WTC11 (cell line): ENCODE results near the gene NR1H3. TPM values are rescaled to one million over a fixed set of nuclear protein-coding genes. Genes with fewer than 3 reads are reported as not detected.

ENCODE experiments used
- ATAC-seq: fragments of 200-7000 bp; cut with Tn5 transposase; 2 replicates; pipeline ENCODE4 v1.10.0; 2021; ENCODE audit warnings: mild to moderate bottlenecking, moderate library complexity
- CTCF ChIA-PET: fragments of 300-600 bp; sonication (Branson Sonifier 250); formaldehyde crosslinking; loops from one replicate; lab custom pipeline; 2021; ENCODE audit warnings: antibody characterized with exemption; lab: Charles Lee
- POLR2A ChIA-PET: fragments of 350-600 bp; sonication (Branson Sonifier 250); formaldehyde crosslinking; loops from one replicate; lab custom pipeline; 2021; ENCODE audit warnings: antibody characterized with exemption; lab: Charles Lee
- DNase-seq: peaks from one replicate; pipeline ENCODE4 v3.0.0; 2021; ENCODE audit warnings: low spot score
- H3K27ac Mint-ChIP-seq: 2 replicates; pipeline ENCODE4 v1.8.0; 2021; ENCODE audit warnings: mixed read lengths
- H3K27me3 Mint-ChIP-seq: 2 replicates; pipeline ENCODE4 v1.8.0; 2021; ENCODE audit warnings: low read depth, mild to moderate bottlenecking, moderate library complexity, mixed read lengths
- H3K36me3 Mint-ChIP-seq: 2 replicates; pipeline ENCODE4 v1.8.0; 2021; ENCODE audit warnings: mixed read lengths
- H3K4me1 Mint-ChIP-seq: 2 replicates; pipeline ENCODE4 v1.8.0; 2022; ENCODE audit warnings: mixed read lengths
- H3K4me3 Mint-ChIP-seq: 2 replicates; pipeline ENCODE4 v1.8.0; 2021; ENCODE audit warnings: mild to moderate bottlenecking, moderate library complexity, mixed read lengths
- H3K9me3 Mint-ChIP-seq: 2 replicates; pipeline ENCODE4 v1.8.0; 2021; ENCODE audit warnings: mixed read lengths
- CBFB ChIP-seq: sonication (generic); formaldehyde crosslinking; IDR thresholded peaks from 2 replicates; pipeline ENCODE4 v1.8.1; 2022; ENCODE audit warnings: mild to moderate bottlenecking, low read depth, missing genetic modification reagents
- FOXJ3 ChIP-seq: sonication (generic); formaldehyde crosslinking; IDR thresholded peaks from 2 replicates; pipeline ENCODE4 v1.9.0; 2021; ENCODE audit warnings: missing genetic modification reagents, mild to moderate bottlenecking, borderline replicate concordance
- GTF2I ChIP-seq: fragments of 250-450 bp; sonication (Bioruptor Pico); conservative IDR thresholded peaks from 2 replicates; pipeline ENCODE4 v1.4.0; 2021; ENCODE audit warnings: mild to moderate bottlenecking
- IRF1 ChIP-seq: sonication (generic); formaldehyde crosslinking; IDR thresholded peaks from 2 replicates; pipeline ENCODE4 v1.8.0; 2023; ENCODE audit warnings: missing genetic modification reagents
- JAZF1 ChIP-seq: fragments of 250-450 bp; sonication (Bioruptor Pico); IDR thresholded peaks from 2 replicates; pipeline ENCODE4 v1.9.0; 2021; ENCODE audit warnings: moderate library complexity, mild to moderate bottlenecking, inconsistent platforms
- KAT7 ChIP-seq: sonication (generic); formaldehyde crosslinking; IDR thresholded peaks from 2 replicates; pipeline ENCODE4 v1.8.1; 2023; ENCODE audit warnings: missing genetic modification reagents, mild to moderate bottlenecking, borderline replicate concordance
- MXD4 ChIP-seq: fragments of 250-450 bp; sonication (Bioruptor Pico); IDR thresholded peaks from 2 replicates; pipeline ENCODE4 v1.8.0; 2021; ENCODE audit warnings: mild to moderate bottlenecking, moderate library complexity, borderline replicate concordance
- NFATC4 ChIP-seq: fragments of 250-450 bp; sonication (Bioruptor Pico); IDR thresholded peaks from 2 replicates; pipeline ENCODE4 v1.9.0; 2021; ENCODE audit warnings: mild to moderate bottlenecking
- PRDM15 ChIP-seq: sonication (generic); formaldehyde crosslinking; IDR thresholded peaks from 2 replicates; pipeline ENCODE4 v1.8.0; 2022; ENCODE audit warnings: missing genetic modification reagents
- PRRX2 ChIP-seq: fragments of 250-450 bp; sonication (Bioruptor Pico); IDR thresholded peaks from 2 replicates; pipeline ENCODE4 v1.8.0; 2021; ENCODE audit warnings: mild to moderate bottlenecking
- TEAD1 ChIP-seq: sonication (generic); formaldehyde crosslinking; IDR thresholded peaks from 2 replicates; pipeline ENCODE4 v1.8.0; 2022; ENCODE audit warnings: mild to moderate bottlenecking, missing genetic modification reagents
- USF1 ChIP-seq: sonication (generic); formaldehyde crosslinking; IDR thresholded peaks from 2 replicates; pipeline ENCODE4 v1.8.0; 2022; ENCODE audit warnings: mild to moderate bottlenecking, missing genetic modification reagents
- ZBTB21 ChIP-seq: sonication (generic); formaldehyde crosslinking; IDR thresholded peaks from 2 replicates; pipeline ENCODE4 v1.8.1; 2023; ENCODE audit warnings: mild to moderate bottlenecking, missing genetic modification reagents, borderline replicate concordance
- ZNF138 ChIP-seq: sonication (generic); formaldehyde crosslinking; conservative IDR thresholded peaks from 2 replicates; pipeline ENCODE4 v1.8.1; 2022; ENCODE audit warnings: mild to moderate bottlenecking, moderate library complexity, missing genetic modification reagents
- ZNF281 ChIP-seq: sonication (generic); formaldehyde crosslinking; IDR thresholded peaks from 2 replicates; pipeline ENCODE4 v1.8.0; 2023; ENCODE audit warnings: mild to moderate bottlenecking, missing genetic modification reagents
- ZNF396 ChIP-seq: fragments of 250-450 bp; sonication (Bioruptor Pico); IDR thresholded peaks from 2 replicates; pipeline ENCODE4 v1.8.0; 2021; ENCODE audit warnings: mild to moderate bottlenecking, moderate library complexity, borderline replicate concordance
- ZNF425 ChIP-seq: fragments of 250-450 bp; sonication (Bioruptor Pico); conservative IDR thresholded peaks from 2 replicates; pipeline ENCODE4 v1.9.0; 2021; ENCODE audit warnings: mild to moderate bottlenecking
- ZNF671 ChIP-seq: fragments of 250-450 bp; sonication (Bioruptor Pico); IDR thresholded peaks from 2 replicates; pipeline ENCODE4 v1.8.0; 2021; ENCODE audit warnings: mild to moderate bottlenecking
- ZSCAN18 ChIP-seq: fragments of 250-450 bp; sonication (Bioruptor Pico); IDR thresholded peaks from 2 replicates; pipeline ENCODE4 v2.1.2; 2022; ENCODE audit warnings: mild to moderate bottlenecking, moderate library complexity
- total RNA-seq: library from RNA; stranded (reverse); gene quantifications from 3 replicates; pipeline ENCODE4 v1.2.3, GENCODE V29; 2021

Gene NR1H3
- total RNA-seq, 1 experiment from 2014 or later: 26.3 TPM

- no peak for TF ChIP-seq ZSCAN18 (CRISPR knock-in tag)
- TF ChIP-seq ZNF138: no peak
- no peak for TF ChIP-seq CBFB (CRISPR knock-in tag)
- TF ChIP-seq FOXJ3: no peak
- no peak for TF ChIP-seq TEAD1 (CRISPR knock-in tag)
- no peak for TF ChIP-seq KAT7
- no peak for TF ChIP-seq JAZF1
- TF ChIP-seq ZNF425 (CRISPR knock-in tag): no peak
- no peak for TF ChIP-seq ZNF396 (CRISPR knock-in tag)
- no peak for TF ChIP-seq GTF2I (CRISPR knock-in tag)
- no peak for TF ChIP-seq PRDM15 (CRISPR knock-in tag)
- TF ChIP-seq ZNF281 (CRISPR knock-in tag): no peak
- no peak for TF ChIP-seq ZBTB21 (CRISPR knock-in tag)
These were observed 49.2 kb upstream of the NR1H3 start (continued) for GRCh38 chr11:47208628-47209027.

- H3K9me3 Mint-ChIP-seq: no peaks in the 10 kb centered on the region
- no peaks in the 10 kb centered on the region; the same call in 1 of the 2 replicates for H3K27me3 Mint-ChIP-seq
- DNase-seq: no peak
- H3K27ac Mint-ChIP-seq: no peak overlapping the region
- ATAC-seq: no peak
- POLR2A ChIA-PET: interaction anchor here (2.7 kb wide), 1 partner anchor 34 kb away, joined by 18 read pairs; no protein-coding TSS in a partner anchor
- CTCF ChIA-PET: interaction anchor here (0.7 kb wide), 2 partner anchors 21 to 453 kb away, joined by 3 read pairs; no protein-coding TSS in a partner anchor
- H3K36me3 Mint-ChIP-seq: peaks cover 10% of the 10 kb centered on the region
- H3K4me3 Mint-ChIP-seq: no peak overlapping the region
- H3K4me1 Mint-ChIP-seq: peaks cover 22% of the 10 kb centered on the region
- no peak for TF ChIP-seq ZNF425 (CRISPR knock-in tag)
- TF ChIP-seq PRDM15 (CRISPR knock-in tag): no peak
- TF ChIP-seq NFATC4 (CRISPR knock-in tag): no peak
- TF ChIP-seq MXD4 (CRISPR knock-in tag): no peak
- no peak for TF ChIP-seq ZNF671
- TF ChIP-seq IRF1 (CRISPR knock-in tag): no peak
- TF ChIP-seq USF1 (CRISPR knock-in tag): no peak
- no peak for TF ChIP-seq PRRX2
These were observed 44.9 kb upstream of the NR1H3 start for GRCh38 chr11:47212938-47213337.
